ENCODE data around the gene ASB3. TPM values are rescaled to one million over a fixed set of nuclear protein-coding genes. Genes with fewer than 3 reads are reported as not detected.
"Not testable (repeated sequence)": the region's sequence is repeated elsewhere in the genome, so short reads cannot be mapped to it uniquely, and the experiment has no call there.

The ASB3 gene
- polyA plus RNA-seq, 3 donors from 2014 or later = 13.0 to 15.2 (median 13.4) TPM

- Mint-ChIP-seq H3K27me3 (ENCODE audit: low read depth in 3 of 3) (no peaks in the 10 kb centered on the region), H3K4me3 (no peak overlapping the region), H3K27ac (no peak overlapping the region), H3K4me1 (no peaks in the 10 kb centered on the region), H3K9me3 (no peaks in the 10 kb centered on the region), H3K36me3 (peaks cover 13 to 21% (median 14%) of the 10 kb centered on the region in 3 donors)
- DNase-seq = no peak
Observed at GRCh38 chr2:53750041-53750768, 36.5 kb downstream of the ASB3 start.

- Mint-ChIP-seq H3K27ac (no peak overlapping the region), H3K27me3 (ENCODE audit: low read depth in 3 of 3) (no peaks in the 10 kb centered on the region), H3K4me3 (no peak overlapping the region), H3K36me3 (peaks cover 11 to 19% (median 15%) of the 10 kb centered on the region in 3 donors), H3K9me3 (no peaks in the 10 kb centered on the region), H3K4me1 (peaks cover 0 to 2% of the 10 kb centered on the region in 2 donors)
- no peak for DNase-seq
Observed at GRCh38 chr2:53744395-53745065, 42.2 kb downstream of the ASB3 start.

GRCh38 chr2:53740170-53740569 is 46.6 kb downstream of the ASB3 start:
- DNase-seq = no peak
- peaks cover 0 to 12% (median 12%) of the 10 kb centered on the region in 3 donors for H3K36me3 Mint-ChIP-seq
- no peaks in the 10 kb centered on the region for H3K9me3 Mint-ChIP-seq
- H3K27me3 Mint-ChIP-seq (ENCODE audit: low read depth in 3 of 3) = no peaks in the 10 kb centered on the region
- H3K27ac Mint-ChIP-seq = no peak overlapping the region
- peaks cover 6 to 8% of the 10 kb centered on the region in 2 donors for H3K4me1 Mint-ChIP-seq
- H3K4me3 Mint-ChIP-seq = no peak overlapping the region

- no peak for DNase-seq
- Mint-ChIP-seq H3K9me3 (no peaks in the 10 kb centered on the region), H3K4me1 (peaks cover 6 to 13% of the 10 kb centered on the region in 2 donors), H3K36me3 (peaks cover 6 to 17% (median 16%) of the 10 kb centered on the region in 3 donors), H3K4me3 (no peak overlapping the region), H3K27ac (no peak overlapping the region), H3K27me3 (ENCODE audit: low read depth in 3 of 3) (peaks cover 0 to 2% (median 0%) of the 10 kb centered on the region in 3 donors)
Observed at GRCh38 chr2:53739032-53739431, 47.7 kb downstream of the ASB3 start.

- peaks cover 0 to 2% (median 2%) of the 10 kb centered on the region in 3 donors for H3K27me3 Mint-ChIP-seq (ENCODE audit: low read depth in 3 of 3)
- H3K36me3 Mint-ChIP-seq = peaks cover 7 to 12% (median 12%) of the 10 kb centered on the region in 3 donors
- no peak overlapping the region for H3K4me3 Mint-ChIP-seq
- no peak overlapping the region for H3K27ac Mint-ChIP-seq
- no peaks in the 10 kb centered on the region for H3K9me3 Mint-ChIP-seq
- peaks cover 6 to 15% of the 10 kb centered on the region in 2 donors for H3K4me1 Mint-ChIP-seq
- no peak for DNase-seq
Observed at GRCh38 chr2:53737091-53737490, 49.7 kb downstream of the ASB3 start.

GRCh38 chr2:53729143-53729762 is 57.5 kb downstream of the ASB3 start:
- Mint-ChIP-seq H3K27ac (no peak overlapping the region), H3K9me3 (peaks cover 0 to 2% (median 0%) of the 10 kb centered on the region in 6 donors), H3K36me3 (peaks cover 9 to 24% (median 24%) of the 10 kb centered on the region in 3 donors), H3K4me3 (no peak overlapping the region), H3K4me1 (peaks cover 4 to 13% of the 10 kb centered on the region in 2 donors), H3K27me3 (ENCODE audit: low read depth in 3 of 3) (peaks cover 0 to 2% (median 2%) of the 10 kb centered on the region in 3 donors)
- DNase-seq = no peak

GRCh38 chr2:53727921-53728320 is 58.8 kb downstream of the ASB3 start:
- DNase-seq = no peak
- H3K9me3 Mint-ChIP-seq = peaks cover 0 to 2% (median 0%) of the 10 kb centered on the region in 6 donors
- peaks cover 10 to 21% of the 10 kb centered on the region in 2 donors for H3K4me1 Mint-ChIP-seq
- peaks cover 0 to 1% (median 0%) of the 10 kb centered on the region in 3 donors for H3K27me3 Mint-ChIP-seq (ENCODE audit: low read depth in 3 of 3)
- peaks cover 7 to 27% (median 21%) of the 10 kb centered on the region in 3 donors for H3K36me3 Mint-ChIP-seq
- no peak overlapping the region for H3K4me3 Mint-ChIP-seq
- H3K27ac Mint-ChIP-seq = peak overlapping the region in 1 of 6 donors; percentile 29

GRCh38 chr2:53725662-53726061 is 61.1 kb downstream of the ASB3 start:
- DNase-seq = no peak
- peaks cover 15 to 30% of the 10 kb centered on the region in 2 donors for H3K4me1 Mint-ChIP-seq
- no peak overlapping the region for H3K27ac Mint-ChIP-seq
- H3K36me3 Mint-ChIP-seq = peaks cover 7 to 34% (median 27%) of the 10 kb centered on the region in 3 donors
- peaks cover 0 to 2% (median 0%) of the 10 kb centered on the region in 6 donors for H3K9me3 Mint-ChIP-seq
- no peaks in the 10 kb centered on the region for H3K27me3 Mint-ChIP-seq (ENCODE audit: low read depth in 3 of 3)
- no peak overlapping the region for H3K4me3 Mint-ChIP-seq

GRCh38 chr2:53724536-53724935 is 62.2 kb downstream of the ASB3 start:
- Mint-ChIP-seq H3K4me1 (peaks cover 15 to 36% of the 10 kb centered on the region in 2 donors), H3K4me3 (no peak overlapping the region), H3K27me3 (ENCODE audit: low read depth in 3 of 3) (no peaks in the 10 kb centered on the region), H3K36me3 (peaks cover 8 to 39% (median 20%) of the 10 kb centered on the region in 3 donors), H3K9me3 (peaks cover 0 to 2% (median 0%) of the 10 kb centered on the region in 6 donors), H3K27ac (peak overlapping the region in 2 of 6 donors; percentile 25 to 51)
- no peak for DNase-seq

- peaks cover 15 to 36% of the 10 kb centered on the region in 2 donors for H3K4me1 Mint-ChIP-seq
- not testable (repeated sequence) for H3K27me3 Mint-ChIP-seq (ENCODE audit: low read depth in 3 of 3); H3K4me3 Mint-ChIP-seq; H3K9me3 Mint-ChIP-seq; DNase-seq; H3K27ac Mint-ChIP-seq
- peaks cover 11 to 37% (median 19%) of the 10 kb centered on the region in 3 donors for H3K36me3 Mint-ChIP-seq
Observed at GRCh38 chr2:53720944-53721343, 65.8 kb downstream of the ASB3 start.

- Mint-ChIP-seq H3K9me3 (no peaks in the 10 kb centered on the region), H3K36me3 (peaks cover 7 to 26% (median 7%) of the 10 kb centered on the region in 3 donors), H3K4me3 (no peak overlapping the region), H3K27ac (no peak overlapping the region), H3K4me1 (peaks cover 0 to 6% of the 10 kb centered on the region in 2 donors), H3K27me3 (ENCODE audit: low read depth in 3 of 3) (no peaks in the 10 kb centered on the region)
- DNase-seq = no peak
Observed at GRCh38 chr2:53715568-53715967, 71.2 kb downstream of the ASB3 start.

GRCh38 chr2:53711271-53711780 is 75.4 kb downstream of the ASB3 start:
- Mint-ChIP-seq H3K27me3 (ENCODE audit: low read depth in 3 of 3) (no peaks in the 10 kb centered on the region), H3K27ac (no peak overlapping the region), H3K9me3 (no peaks in the 10 kb centered on the region), H3K4me3 (no peak overlapping the region), H3K4me1 (no peaks in the 10 kb centered on the region), H3K36me3 (peaks cover 26 to 51% (median 38%) of the 10 kb centered on the region in 3 donors)
- no peak for DNase-seq

GRCh38 chr2:53708988-53709387 is 77.8 kb downstream of the ASB3 start:
- no peak overlapping the region for H3K4me3 Mint-ChIP-seq
- H3K27me3 Mint-ChIP-seq (ENCODE audit: low read depth in 3 of 3) = no peaks in the 10 kb centered on the region
- no peak overlapping the region for H3K27ac Mint-ChIP-seq
- H3K9me3 Mint-ChIP-seq = no peaks in the 10 kb centered on the region
- H3K4me1 Mint-ChIP-seq = no peaks in the 10 kb centered on the region
- no peak for DNase-seq
- H3K36me3 Mint-ChIP-seq = peaks cover 26 to 52% (median 38%) of the 10 kb centered on the region in 3 donors

Measured in immature natural killer cell (primary cell).